PC-9 (cell line): Measurements from ENCODE around the gene ATP2C2.

Experiments used
- CTCF ChIP-seq: fragments of 200-600 bp; sonication (generic); conservative IDR thresholded peaks from 2 replicates; pipeline ENCODE4 v1.6.1; 2017; ENCODE audit warnings: mixed run types, antibody characterized with exemption, mild to moderate bottlenecking, moderate library complexity
- EZH2 ChIP-seq: fragments of 200-600 bp; sonication (generic); IDR thresholded peaks from 2 replicates; pipeline ENCODE4 v1.8.0; 2017; ENCODE audit warnings: antibody characterized with exemption, low read depth

- no peak for TF ChIP-seq CTCF
- TF ChIP-seq EZH2, result no peak
Observed at GRCh38 chr16:84380405-84380804, 12.1 kb downstream of the ATP2C2 start.
